HepG2 (cell line): Measurements from ENCODE around the gene ECEL1. TPM values are rescaled to one million over a fixed set of nuclear protein-coding genes. Genes with fewer than 3 reads are reported as not detected.
A peak's percentile ranks its signal among the peaks of the same experiment; 100 is the strongest.

Experiments
- ATAC-seq: fragments of 200-7000 bp; cut with Tn5 transposase; 3 replicates; pipeline ENCODE4 v1.9.1; 2020; ENCODE audit warnings: mild to moderate bottlenecking, moderate library complexity
- BruUV-seq: library from RNA; stranded (reverse); fragments of 400-500 nt; replicated peaks from 2 replicates; lab custom pipeline; 2021; lab: Mats Ljungman, UMichigan
- CTCF ChIA-PET: fragments of 300-600 bp; formaldehyde crosslinking; extraction: SDS; loops from one replicate; lab custom pipeline; 2021; ENCODE audit warnings: low total read pairs, inconsistent platforms, low intra/inter-chr PET ratio; lab: Yijun Ruan, JAX
- POLR2A ChIA-PET: fragments of 350-600 bp; sonication (Branson Sonifier 250); formaldehyde crosslinking; loops from one replicate; lab custom pipeline; 2020; ENCODE audit warnings: antibody characterized with exemption, inconsistent platforms; lab: Yijun Ruan, JAX
- DNase-seq: peaks from one replicate; pipeline ENCODE4 v3.0.0-alpha.2; 2015; ENCODE audit warnings: low spot score
- FAIRE-seq: peaks from 3 replicates; lab custom pipeline; 2011; peaks lifted over from hg19 to GRCh38; lab: Jason Lieb, UNC
- H2AFZ ChIP-seq: one replicate; pipeline ENCODE4 v1.6.1; 2011; ENCODE audit warnings: low read length, inconsistent platforms
- H3K27ac ChIP-seq: fragments of 300-600 bp; 3 replicates; pipeline ENCODE4 v1.8.0; 2011; ENCODE audit warnings: mixed run types, mild to moderate bottlenecking, mixed read lengths, low read length, inconsistent platforms; ENCODE audit not compliant: insufficient read depth; ENCODE audit errors: extremely low read length
- H3K27me3 ChIP-seq, 2 experiments: fragments of 200-600 bp in 1 of 2; 2 replicates in 1 of 2; 3 replicates in 1 of 2; pipeline versions ENCODE4 v1.6.0 to v1.8.0; 2011; ENCODE audit warnings: low read length in 2 of 2, mild to moderate bottlenecking in 2 of 2, moderate library complexity in 2 of 2, inconsistent platforms in 1 of 2; ENCODE audit not compliant: insufficient read depth in 2 of 2, control insufficient read depth in 1 of 2
- H3K36me3 ChIP-seq, 2 experiments: fragments of 200-600 bp in 1 of 2; replicated peaks in 1 of 2; 2 replicates in 1 of 2; 3 replicates in 1 of 2; pipeline versions ENCODE4 v1.5.1 to v1.8.0; 2011; ENCODE audit warnings: low read length in 2 of 2, inconsistent platforms in 1 of 2; ENCODE audit not compliant: insufficient read depth in 2 of 2, control insufficient read depth in 1 of 2
- H3K4me1 ChIP-seq: 2 replicates; pipeline ENCODE4 v1.5.1; 2012; ENCODE audit warnings: low read length, inconsistent platforms; ENCODE audit not compliant: insufficient read depth
- H3K4me2 ChIP-seq: 2 replicates; pipeline ENCODE4 v1.6.0; 2011; ENCODE audit warnings: low read depth, low read length, inconsistent platforms
- H3K4me3 ChIP-seq, 3 experiments: fragments of 200-600 bp in 1 of 3; sonication (generic), shearing (Covaris generic) in 1 of 3; replicated peaks in 1 of 3; 2 replicates each; pipeline ENCODE4 v1.5.1; 2011 to 2016; ENCODE audit warnings: low read length in 3 of 3, inconsistent platforms in 2 of 3, low read depth in 2 of 3, mild to moderate bottlenecking in 2 of 3, control low read depth in 1 of 3, mixed read lengths in 1 of 3; ENCODE audit not compliant: insufficient read depth in 1 of 3
- H3K79me2 ChIP-seq: one replicate; pipeline ENCODE4 v1.6.1; 2011; ENCODE audit warnings: low read length, inconsistent platforms; ENCODE audit not compliant: insufficient read depth
- H3K9ac ChIP-seq: 2 replicates; pipeline ENCODE4 v1.6.0; 2011; ENCODE audit warnings: mild to moderate bottlenecking, low read depth, low read length, inconsistent platforms; ENCODE audit not compliant: insufficient read depth
- H3K9me3 ChIP-seq: 2 replicates; pipeline ENCODE4 v1.5.1; 2012; ENCODE audit warnings: mild to moderate bottlenecking, low read length
- H4K20me1 ChIP-seq: 2 replicates; pipeline ENCODE4 v1.6.0; 2011; ENCODE audit warnings: inconsistent platforms, mild to moderate bottlenecking, low read length, moderate library complexity; ENCODE audit not compliant: insufficient read depth
- BATF2 ChIP-seq: sonication (generic); formaldehyde crosslinking; IDR thresholded peaks from 2 replicates; pipeline ENCODE4 v1.8.0; 2022; ENCODE audit warnings: mild to moderate bottlenecking, missing genetic modification reagents, moderate library complexity
- NCOA5 ChIP-seq: sonication (generic); formaldehyde crosslinking; IDR thresholded peaks from 2 replicates; pipeline ENCODE4 v1.4.0; 2020; ENCODE audit warnings: missing genetic modification reagents
- TBX2 ChIP-seq: sonication (generic); formaldehyde crosslinking; IDR thresholded peaks from 2 replicates; pipeline ENCODE4 v1.5.0; 2020; ENCODE audit warnings: missing genetic modification reagents, mild to moderate bottlenecking, borderline replicate concordance
- TP53 ChIP-seq: sonication (generic); formaldehyde crosslinking; conservative IDR thresholded peaks from 2 replicates; pipeline ENCODE4 v1.4.0; 2020; ENCODE audit warnings: missing genetic modification reagents
- UBTF ChIP-seq: sonication (generic); formaldehyde crosslinking; IDR thresholded peaks from 2 replicates; pipeline ENCODE4 v1.4.0; 2020; ENCODE audit warnings: mild to moderate bottlenecking, missing genetic modification reagents
- ZBTB25 ChIP-seq: IDR thresholded peaks from 2 replicates; pipeline ENCODE4 v1.6.1; 2018; ENCODE audit warnings: missing genetic modification reagents
- ZBTB33 ChIP-seq: sonication (generic); formaldehyde crosslinking; IDR thresholded peaks from 2 replicates; pipeline ENCODE4 v1.4.0; 2020; ENCODE audit warnings: missing genetic modification reagents
- ZFP36 ChIP-seq: fragments of 150-350 bp; IDR thresholded peaks from 2 replicates; pipeline ENCODE4 v1.6.1; 2018; ENCODE audit warnings: borderline replicate concordance, low read length, low read depth; ENCODE audit not compliant: partially characterized antibody
- ZNF225 ChIP-seq: sonication (generic); formaldehyde crosslinking; IDR thresholded peaks from 2 replicates; pipeline ENCODE4 v1.4.0; 2020; ENCODE audit warnings: mild to moderate bottlenecking, missing genetic modification reagents
- ZNF275 ChIP-seq: sonication (generic); formaldehyde crosslinking; IDR thresholded peaks from 2 replicates; pipeline ENCODE4 v1.8.0; 2022; ENCODE audit warnings: missing genetic modification reagents, mild to moderate bottlenecking, inconsistent platforms, borderline replicate concordance
- ZNF333 ChIP-seq: sonication (generic); formaldehyde crosslinking; IDR thresholded peaks from 2 replicates; pipeline ENCODE4 v1.4.0; 2020; ENCODE audit warnings: mild to moderate bottlenecking, missing genetic modification reagents, borderline replicate concordance
- ZNF598 ChIP-seq: sonication (generic); formaldehyde crosslinking; IDR thresholded peaks from 2 replicates; pipeline ENCODE4 v1.5.1; 2020; ENCODE audit warnings: mild to moderate bottlenecking, missing genetic modification reagents, borderline replicate concordance
- ZNF740 ChIP-seq: sonication (generic); formaldehyde crosslinking; IDR thresholded peaks from 2 replicates; pipeline ENCODE4 v1.4.0; 2020; ENCODE audit warnings: missing genetic modification reagents
- WGBS: methylation state at CpG from one replicate; pipeline ENCODE4 v1.1.6; 2017; ENCODE audit warnings: low lambda C conversion rate; 5-methylcytosine and 5-hydroxymethylcytosine counted together
- in situ Hi-C: cut with HindIII; loops from 2 replicates; pipeline ENCODE4 v1.10.0; 2017; ENCODE audit warnings: low pct_unique_long_range_greater_than_20kb; ENCODE audit not compliant: extremely low pct_ligation_motif_present
- intact Hi-C: fragments of 100-400 bp; cut with micrococcal nuclease; formaldehyde crosslinking; loops from one replicate; pipeline ENCODE4 v1.10.0; 2022; ENCODE audit not compliant: unreplicated experiment
- polyA plus RNA-seq, 8 experiments: library from polyadenylated mRNA; depleted of rRNA in 3 of 8; stranded (reverse) in 7 of 8; unstranded in 1 of 8; fragments of >200 nt; fragmentation: Illumina TruSeq in 4 of 8; extraction: Trizol in 4 of 8; gene quantifications; 2 replicates each; pipeline versions ENCODE4 v1.2.1 to v1.2.3, GENCODE V29; 2011 to 2016; ENCODE audit warnings: low read depth in 4 of 8, missing spikeins in 1 of 8, mixed read lengths in 1 of 8; ENCODE audit not compliant: insufficient read depth in 1 of 8
- total RNA-seq, 5 experiments: library from RNA; depleted of rRNA; stranded (reverse); fragments of >200 nt; fragmentation: Illumina TruSeq; extraction: Trizol; gene quantifications; 2 replicates each; pipeline ENCODE4 v1.2.3, GENCODE V29; 2016; ENCODE audit warnings: low read depth in 1 of 5

ECEL1 gene
- total and polyA plus RNA-seq, 2 of the 13 experiments (the other 11 are each of a cell fraction or from before 2014, with no cell fraction given), result not detected

GRCh38 chr2:232444409-232445148 lies 43.1 kb downstream of the ECEL1 start:
- CTCF ChIA-PET, result no interaction called here
- ATAC-seq (peak; percentile 32), FAIRE-seq (no peak), DNase-seq (peak; percentile 56)
- Histone ChIP-seq H2AFZ (no peak overlapping the region), H3K9me3 (no peaks in the 10 kb centered on the region), H3K4me3 (peak overlapping the region; percentile 8 to 73 (median 18)), H3K4me2 (peak overlapping the region; percentile 97), H3K27me3 (peaks cover 3 to 22% of the 10 kb centered on the region in 2 experiments; a peak in 4 of 5 replicates), H3K79me2 (no peaks in the 10 kb centered on the region), H3K27ac (no peak overlapping the region), H4K20me1 (no peaks in the 10 kb centered on the region), H3K36me3 (no peaks in the 10 kb centered on the region), H3K9ac (peak overlapping the region; percentile 37), H3K4me1 (peaks cover 28% of the 10 kb centered on the region)
- POLR2A ChIA-PET, result no interaction called here
- intact Hi-C loops (loop anchor here (5.0 kb wide), 1 partner anchor 78 kb away; the partner anchor contains the start of gene PRSS56), in situ Hi-C loops (loop anchor here (5.0 kb wide), 1 partner anchor 537 kb away; no protein-coding TSS in a partner anchor)
- no TSS peak for BruUV-seq
- 65% methylated on average over 15 of the region's 21 CpGs for WGBS
- TF ChIP-seq ZNF598 (CRISPR knock-in tag), result 0 out of 2 replicates have a peak, but pooled peaks have one; percentile 38
- TF ChIP-seq BATF2 (CRISPR knock-in tag), result no peak
- TF ChIP-seq ZBTB33 (CRISPR knock-in tag), result peak; percentile 28; the same call in 1 of the 2 replicates
- no peak for TF ChIP-seq NCOA5 (CRISPR knock-in tag)
- TF ChIP-seq ZFP36, result peak; percentile 68
- no peak for TF ChIP-seq ZNF275 (CRISPR knock-in tag)
- peak; percentile 61; the same call in 1 of the 2 replicates for TF ChIP-seq ZNF225 (CRISPR knock-in tag)
- TF ChIP-seq UBTF (CRISPR knock-in tag), result peak; percentile 26
- TF ChIP-seq TBX2 (CRISPR knock-in tag), result no peak
- no peak for TF ChIP-seq ZNF740 (CRISPR knock-in tag)
- no peak for TF ChIP-seq ZBTB25
- TF ChIP-seq TP53 (CRISPR knock-in tag), result no peak
- 0 out of 2 replicates have a peak, but pooled peaks have one; percentile 18 for TF ChIP-seq ZNF333 (CRISPR knock-in tag)
